ENCODE data around the gene GRIN3B.

DNA sequence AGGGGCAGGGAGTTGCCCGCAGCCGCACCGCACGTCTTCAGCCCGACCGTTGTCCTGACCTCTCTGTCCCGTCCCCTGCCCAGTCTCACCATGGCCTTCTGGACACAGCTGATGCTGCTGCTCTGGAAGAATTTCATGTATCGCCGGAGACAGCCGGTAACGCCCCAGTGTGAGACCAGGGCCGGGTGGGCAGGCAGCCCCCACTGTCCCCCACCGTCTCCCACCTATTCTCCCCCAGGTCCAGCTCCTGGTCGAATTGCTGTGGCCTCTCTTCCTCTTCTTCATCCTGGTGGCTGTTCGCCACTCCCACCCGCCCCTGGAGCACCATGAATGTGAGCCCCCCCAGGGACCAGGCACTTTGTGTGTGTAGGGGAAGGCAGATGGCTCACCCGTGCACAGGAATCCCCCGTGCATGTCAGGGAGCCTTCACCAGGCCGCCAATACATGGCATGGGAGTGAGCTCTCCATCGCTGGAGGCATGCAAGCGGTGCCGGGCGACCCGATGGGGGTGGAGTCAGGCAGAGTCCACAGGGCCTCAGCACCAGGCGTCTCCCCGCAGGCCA, 41.1 kb downstream of the GRIN3B start:
- no peak for TF ChIP-seq EZH2 (IDR thresholded peaks at IDR 0.05; ENCODE audit: borderline replicate concordance, insufficient read depth, low read depth, low read length, poor library complexity, severe bottlenecking)
- TF ChIP-seq, protein P1, sequence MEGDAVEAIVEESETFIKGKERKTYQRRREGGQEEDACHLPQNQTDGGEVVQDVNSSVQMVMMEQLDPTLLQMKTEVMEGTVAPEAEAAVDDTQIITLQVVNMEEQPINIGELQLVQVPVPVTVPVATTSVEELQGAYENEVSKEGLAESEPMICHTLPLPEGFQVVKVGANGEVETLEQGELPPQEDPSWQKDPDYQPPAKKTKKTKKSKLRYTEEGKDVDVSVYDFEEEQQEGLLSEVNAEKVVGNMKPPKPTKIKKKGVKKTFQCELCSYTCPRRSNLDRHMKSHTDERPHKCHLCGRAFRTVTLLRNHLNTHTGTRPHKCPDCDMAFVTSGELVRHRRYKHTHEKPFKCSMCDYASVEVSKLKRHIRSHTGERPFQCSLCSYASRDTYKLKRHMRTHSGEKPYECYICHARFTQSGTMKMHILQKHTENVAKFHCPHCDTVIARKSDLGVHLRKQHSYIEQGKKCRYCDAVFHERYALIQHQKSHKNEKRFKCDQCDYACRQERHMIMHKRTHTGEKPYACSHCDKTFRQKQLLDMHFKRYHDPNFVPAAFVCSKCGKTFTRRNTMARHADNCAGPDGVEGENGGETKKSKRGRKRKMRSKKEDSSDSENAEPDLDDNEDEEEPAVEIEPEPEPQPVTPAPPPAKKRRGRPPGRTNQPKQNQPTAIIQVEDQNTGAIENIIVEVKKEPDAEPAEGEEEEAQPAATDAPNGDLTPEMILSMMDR (IDR thresholded peaks at IDR 0.05), result no peak

Data from B cell (primary cell).